ENCODE measurements around the gene HAO1. TPM values are rescaled to one million over a fixed set of nuclear protein-coding genes. Genes with fewer than 3 reads are reported as not detected.

Gene HAO1
- total RNA-seq, 2 experiments from 2014 or later, result not detected

- H3K9me3 ChIP-seq (ENCODE audit: low read length), result no peaks in the 10 kb centered on the region
- TF ChIP-seq EZH2phosphoT487 (IDR thresholded peaks at IDR 0.05; ENCODE audit: borderline replicate concordance, low read depth, low read length) (no peak), CTCF (conservative IDR thresholded peaks at IDR 0.05; ENCODE audit: low read length) (no peak)
Observed at GRCh38 chr20:7912551-7912950, 27.7 kb downstream of the HAO1 start.

GRCh38 chr20:7911586-7912330 is 28.5 kb downstream of the HAO1 start:
- Histone ChIP-seq H3K4me3 (ENCODE audit: low read depth, low read length, poor library complexity, severe bottlenecking) (no peak overlapping the region), H2AFZ (ENCODE audit: low read length) (no peak overlapping the region), H3K79me2 (ENCODE audit: insufficient read depth, low read depth, low read length) (no peaks in the 10 kb centered on the region), H3K9me3 (ENCODE audit: low read length) (no peaks in the 10 kb centered on the region), H3K4me1 (ENCODE audit: insufficient read depth, low read length, poor library complexity, severe bottlenecking) (no peaks in the 10 kb centered on the region), H3K36me3 (ENCODE audit: insufficient read depth, low read length) (no peaks in the 10 kb centered on the region), H3K4me2 (ENCODE audit: low read length) (no peak overlapping the region), H3K9me2 (ENCODE audit: insufficient read depth, low read length) (no peaks in the 10 kb centered on the region), H3K27ac (ENCODE audit: low read depth, low read length, poor library complexity, severe bottlenecking) (no peak overlapping the region), H4K20me1 (ENCODE audit: insufficient read depth, low read length) (no peaks in the 10 kb centered on the region)
- ChIA-PET POLR2A (interaction anchor here (0.7 kb wide), 1 partner anchor 1044 kb away, joined by 3 read pairs; no protein-coding TSS in a partner anchor), CTCF (ENCODE audit: unreplicated experiment) (no interaction called here)
- no TSS peak for BruUV-seq (replicated peaks)
- TF ChIP-seq CTCF (conservative IDR thresholded peaks at IDR 0.05; ENCODE audit: low read length), result no peak
- TF ChIP-seq EZH2phosphoT487 (IDR thresholded peaks at IDR 0.05; ENCODE audit: borderline replicate concordance, low read depth, low read length), result no peak
- intact Hi-C loops (cut with micrococcal nuclease; ENCODE audit: unreplicated experiment), result no loop called here
- DNase-seq (ENCODE audit: low spot score), result no peak

More at GRCh38 chr20:7912551-7912950, 27.7 kb downstream of the HAO1 start:
- no peak for DNase-seq (ENCODE audit: low spot score)
- H3K4me3 ChIP-seq (ENCODE audit: low read depth, low read length, poor library complexity, severe bottlenecking), result no peak overlapping the region
- H3K79me2 ChIP-seq (ENCODE audit: insufficient read depth, low read depth, low read length), result no peaks in the 10 kb centered on the region
- BruUV-seq (replicated peaks), result no TSS peak
- H3K27ac ChIP-seq (ENCODE audit: low read depth, low read length, poor library complexity, severe bottlenecking), result no peak overlapping the region
- intact Hi-C loops (cut with micrococcal nuclease; ENCODE audit: unreplicated experiment), result no loop called here
- ChIA-PET POLR2A (no interaction called here), CTCF (ENCODE audit: unreplicated experiment) (no interaction called here)
- H4K20me1 ChIP-seq (ENCODE audit: insufficient read depth, low read length), result no peaks in the 10 kb centered on the region
- H3K36me3 ChIP-seq (ENCODE audit: insufficient read depth, low read length), result no peaks in the 10 kb centered on the region
- no peaks in the 10 kb centered on the region for H3K4me1 ChIP-seq (ENCODE audit: insufficient read depth, low read length, poor library complexity, severe bottlenecking)
- no peak overlapping the region for H2AFZ ChIP-seq (ENCODE audit: low read length)
- no peaks in the 10 kb centered on the region for H3K9me2 ChIP-seq (ENCODE audit: insufficient read depth, low read length)
- no peak overlapping the region for H3K4me2 ChIP-seq (ENCODE audit: low read length)

GRCh38 chr20:7908905-7909304 is 31.4 kb downstream of the HAO1 start:
- Histone ChIP-seq H3K79me2 (ENCODE audit: insufficient read depth, low read depth, low read length) (no peaks in the 10 kb centered on the region), H3K4me1 (ENCODE audit: insufficient read depth, low read length, poor library complexity, severe bottlenecking) (no peaks in the 10 kb centered on the region), H3K4me3 (ENCODE audit: low read depth, low read length, poor library complexity, severe bottlenecking) (no peak overlapping the region), H3K36me3 (ENCODE audit: insufficient read depth, low read length) (no peaks in the 10 kb centered on the region), H3K9me3 (ENCODE audit: low read length) (no peaks in the 10 kb centered on the region), H3K9me2 (ENCODE audit: insufficient read depth, low read length) (no peaks in the 10 kb centered on the region), H3K27ac (ENCODE audit: low read depth, low read length, poor library complexity, severe bottlenecking) (no peak overlapping the region), H2AFZ (ENCODE audit: low read length) (no peak overlapping the region), H4K20me1 (ENCODE audit: insufficient read depth, low read length) (no peaks in the 10 kb centered on the region), H3K4me2 (ENCODE audit: low read length) (no peak overlapping the region)
- intact Hi-C loops (cut with micrococcal nuclease; ENCODE audit: unreplicated experiment), result no loop called here
- BruUV-seq (replicated peaks), result no TSS peak
- no peak for DNase-seq (ENCODE audit: low spot score)
- POLR2A ChIA-PET, result interaction anchor here (0.7 to 1.1 kb wide), 2 partner anchors 11 to 489 kb away, joined by 3 to 5 read pairs; no protein-coding TSS in a partner anchor
- TF ChIP-seq EZH2phosphoT487 (IDR thresholded peaks at IDR 0.05; ENCODE audit: borderline replicate concordance, low read depth, low read length), result no peak
- no peak for TF ChIP-seq CTCF (conservative IDR thresholded peaks at IDR 0.05; ENCODE audit: low read length)
- CTCF ChIA-PET (ENCODE audit: unreplicated experiment), result no interaction called here

Data from OCI-LY7 (cell line).